HG03354 (cell line): ENCODE measurements around the gene GRIFIN.

ENCODE experiments used
- ATAC-seq: cut with Tn5 transposase; IDR thresholded peaks from one replicate; pipeline ENCODE4 v1.9.1; 2021; ENCODE audit warnings: mild to moderate bottlenecking; ENCODE audit not compliant: unreplicated experiment, poor library complexity, severe bottlenecking

GRIFIN gene, protein sequence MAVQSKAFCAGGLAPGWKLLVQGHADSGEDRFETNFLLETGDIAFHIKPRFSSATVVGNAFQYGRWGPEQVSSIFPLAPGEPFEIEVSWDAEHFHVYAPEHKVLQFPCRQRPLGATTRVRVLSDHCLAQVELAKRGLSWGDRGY

DNA sequence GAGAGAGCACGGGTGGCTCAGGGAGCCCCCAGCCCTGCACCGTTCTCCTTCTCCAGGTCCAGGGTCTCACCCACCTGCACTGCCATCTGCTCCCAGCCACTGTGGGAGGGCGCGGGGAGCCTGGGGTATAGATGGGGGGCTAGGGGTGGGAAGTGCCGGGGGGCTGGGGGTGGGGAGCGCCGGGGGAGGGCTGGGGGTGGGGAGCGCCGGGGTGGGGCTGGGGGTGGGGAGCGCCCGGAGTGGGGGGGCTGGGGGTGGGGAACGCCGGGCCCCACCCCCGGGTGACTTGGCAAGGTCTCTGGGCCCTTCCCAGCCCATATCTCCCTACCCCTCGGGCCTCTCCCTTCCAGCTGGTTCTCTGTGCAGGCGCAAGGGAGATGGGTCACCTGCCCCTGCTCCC is at the start of gene GRIFIN:
TSS of gene GRIFIN (minus strand) at position 101 of the 400 bp plus-strand sequence. CDS start at position 86, 15 bp downstream.
- no peak for ATAC-seq

DNA sequence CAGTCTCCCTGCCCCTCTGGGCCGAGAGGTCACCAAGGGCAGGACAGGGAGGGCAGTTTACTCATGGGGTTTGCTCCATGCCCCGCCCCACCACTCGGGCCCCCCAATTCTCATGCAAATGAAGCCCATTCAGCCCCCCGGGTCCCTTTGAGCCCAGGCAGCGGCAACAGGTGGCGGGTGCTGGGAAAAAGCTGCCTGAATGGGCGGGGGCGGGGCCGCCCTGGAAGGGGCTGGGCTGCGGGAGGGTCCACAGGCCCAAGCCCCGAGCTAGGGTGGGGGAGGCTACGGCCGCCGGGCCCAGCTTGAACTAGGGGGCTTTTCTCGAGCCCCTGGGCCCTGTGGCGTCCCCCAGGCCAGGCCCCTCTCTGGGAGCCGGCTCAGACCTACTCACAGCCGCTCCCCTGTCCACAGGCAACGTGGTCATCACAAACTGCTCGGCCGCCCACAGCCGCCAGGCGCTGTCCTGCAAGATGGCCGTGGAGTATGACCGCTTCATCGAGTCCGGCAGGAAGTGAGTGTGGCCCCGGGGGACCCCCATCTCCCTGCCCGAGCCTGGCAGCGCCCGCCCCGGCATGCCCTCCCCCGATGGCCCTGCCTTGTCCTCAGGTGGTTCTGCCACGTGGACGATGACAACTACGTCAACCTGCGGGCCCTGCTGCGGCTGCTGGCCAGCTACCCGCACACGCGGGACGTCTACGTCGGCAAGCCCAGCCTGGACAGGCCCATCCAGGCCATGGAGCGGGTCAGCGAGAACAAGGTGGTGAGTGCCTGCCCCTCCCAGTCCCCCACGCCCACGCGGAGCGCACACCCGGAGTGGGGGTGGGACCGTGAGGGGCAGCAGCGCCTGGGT is 48.8 kb upstream of the GRIFIN start:
- ATAC-seq = no peak

DNA sequence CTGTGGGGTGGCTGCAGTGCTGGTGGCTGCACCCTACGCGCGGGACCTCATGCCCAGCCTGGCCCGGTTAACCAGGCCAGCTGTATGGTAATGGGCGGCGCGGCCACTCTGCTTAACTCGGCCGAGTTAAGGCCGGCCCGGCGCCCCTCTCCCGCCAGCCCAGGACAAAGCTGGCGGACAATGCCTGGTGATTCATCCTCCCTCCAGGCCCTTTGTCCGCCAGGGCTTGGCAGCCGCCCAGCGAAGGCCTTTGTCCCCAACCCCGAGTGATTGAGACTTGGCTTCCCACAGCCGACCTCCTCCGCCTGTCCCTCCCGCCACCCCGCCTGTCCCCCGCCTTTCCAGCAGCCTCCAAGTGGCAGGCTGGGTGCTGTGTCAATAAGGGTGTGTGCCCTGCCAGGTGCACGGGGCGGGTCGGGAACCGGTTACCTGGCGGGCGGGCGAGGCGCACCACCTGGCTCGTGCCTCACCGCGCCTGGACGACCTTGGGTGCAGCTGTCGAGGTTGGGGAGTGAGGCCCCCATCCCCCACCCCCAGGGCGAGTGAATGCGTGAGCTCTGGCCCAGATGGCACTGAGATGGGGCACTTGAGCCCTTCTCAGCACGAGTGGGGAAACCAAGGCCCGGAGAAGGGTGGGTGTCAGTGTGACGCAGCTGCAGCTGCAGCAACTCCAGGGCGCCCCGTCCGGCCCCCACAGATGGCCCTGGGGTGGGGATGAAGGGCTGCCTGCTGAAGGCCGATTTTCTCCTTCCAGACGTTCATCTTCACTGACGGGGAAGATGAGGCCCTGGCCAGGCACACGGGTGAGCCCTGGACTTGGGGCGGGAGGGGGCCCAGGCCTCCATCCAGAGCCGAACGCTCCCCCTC is 48.0 kb upstream of the GRIFIN start:
- no peak for ATAC-seq

DNA sequence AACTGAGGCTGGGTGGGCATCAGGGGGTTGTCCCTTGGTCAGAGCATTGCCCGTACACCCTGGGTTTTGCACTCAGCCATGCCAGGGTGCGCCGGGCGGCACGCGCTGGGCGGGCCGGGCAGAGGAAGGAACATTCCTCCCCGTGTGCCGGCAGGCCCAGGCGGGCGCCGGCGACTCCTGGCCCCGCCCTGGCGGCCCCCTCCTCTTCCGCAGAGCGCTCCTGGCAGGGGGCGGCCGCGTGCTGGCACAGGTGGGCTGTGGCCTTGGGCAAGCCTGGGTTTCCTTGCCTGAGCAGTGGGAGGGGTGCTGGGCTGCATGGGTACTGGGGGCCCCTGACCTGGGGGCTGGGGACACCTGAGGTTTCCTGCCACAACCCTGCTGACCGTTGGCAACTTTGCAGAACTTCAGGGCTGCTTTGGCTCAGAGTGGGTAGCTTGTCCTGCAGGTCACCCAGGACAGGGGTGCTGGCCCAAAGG is 47.3 kb upstream of the GRIFIN start:
- ATAC-seq = no peak

DNA sequence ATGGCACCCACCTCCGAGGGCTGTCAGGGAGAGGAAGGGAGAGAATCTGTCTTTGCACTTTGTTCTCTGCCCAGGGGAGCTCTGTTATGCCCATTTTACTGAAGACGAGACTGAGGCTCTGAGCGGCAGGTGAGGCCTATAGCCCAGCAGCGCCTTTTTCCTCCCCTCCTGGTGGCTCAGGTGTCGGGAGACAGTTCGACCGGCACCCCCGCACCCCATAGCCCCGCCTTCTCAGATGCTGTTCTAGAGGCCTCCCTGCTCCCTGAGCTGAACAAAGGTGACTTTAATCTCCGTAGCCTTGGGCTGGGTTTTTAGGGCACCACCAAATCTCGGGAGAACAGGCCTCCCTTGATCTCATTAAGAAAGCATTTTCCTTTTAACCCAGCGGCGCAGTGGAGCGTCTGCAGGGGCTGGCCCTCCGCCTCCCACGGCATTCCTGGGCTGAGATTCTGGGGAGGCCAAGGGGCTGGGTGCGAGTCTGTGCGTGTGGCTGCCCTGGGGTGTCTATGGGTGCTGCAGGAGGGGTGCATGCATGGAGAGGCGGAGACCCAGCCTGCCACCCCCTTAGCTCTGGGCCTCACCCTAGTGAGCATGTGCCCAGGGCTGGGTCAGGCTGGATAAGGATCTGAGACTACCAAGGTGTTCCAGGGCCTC is 46.7 kb upstream of the GRIFIN start:
- ATAC-seq = no peak

DNA sequence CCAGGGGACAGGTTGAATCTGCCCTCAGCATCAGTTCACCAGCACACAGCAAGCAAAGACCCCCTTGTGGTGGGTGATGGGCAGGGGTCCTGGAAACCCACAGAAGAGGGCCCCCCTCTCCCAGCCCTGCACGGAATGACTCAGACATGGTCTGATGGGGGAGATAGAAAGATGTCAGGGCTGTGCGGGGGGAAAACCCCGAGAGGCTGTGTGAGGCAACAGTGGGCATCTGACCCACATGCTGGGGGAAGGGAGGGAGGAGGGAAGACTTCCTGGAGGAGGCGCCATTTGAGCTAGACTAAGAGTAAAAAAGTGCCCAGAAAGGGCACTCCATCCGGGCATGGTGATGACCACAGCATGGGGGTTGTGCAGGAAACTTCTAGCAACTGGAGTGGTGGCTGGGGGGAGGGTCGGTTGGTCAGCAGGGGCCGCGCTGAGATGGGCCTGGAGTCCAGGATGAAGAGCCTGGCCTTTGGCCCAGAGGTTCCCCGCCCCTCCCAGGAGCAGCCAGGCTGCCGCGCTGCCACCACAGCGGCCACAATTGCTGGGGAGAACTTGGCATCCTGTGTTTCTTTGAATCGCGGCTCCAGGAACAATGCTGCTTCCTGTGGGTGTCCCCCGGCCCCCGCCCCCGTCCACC is 45.9 kb upstream of the GRIFIN start:
- no peak for ATAC-seq

DNA sequence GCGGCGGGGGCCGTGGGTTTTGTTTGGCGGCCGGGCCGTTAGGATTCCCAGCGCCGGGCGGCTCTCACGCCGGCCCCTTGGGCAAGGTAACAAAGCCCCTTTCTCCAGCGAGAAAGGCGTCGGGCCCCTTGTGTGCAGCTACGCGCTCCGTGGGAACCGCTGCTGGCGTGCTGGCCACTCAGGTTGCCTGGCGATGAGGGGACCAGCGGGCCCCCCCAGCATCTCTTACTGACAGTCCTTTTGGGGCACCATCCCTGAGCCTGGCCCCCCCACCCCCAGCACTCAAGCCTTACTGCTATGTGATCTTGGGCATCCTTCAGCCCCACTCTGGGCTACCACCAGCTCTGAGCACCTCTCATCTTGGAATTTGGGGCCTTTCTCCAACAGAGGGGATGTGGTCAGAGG is 45.1 kb upstream of the GRIFIN start:
- ATAC-seq = no peak

DNA sequence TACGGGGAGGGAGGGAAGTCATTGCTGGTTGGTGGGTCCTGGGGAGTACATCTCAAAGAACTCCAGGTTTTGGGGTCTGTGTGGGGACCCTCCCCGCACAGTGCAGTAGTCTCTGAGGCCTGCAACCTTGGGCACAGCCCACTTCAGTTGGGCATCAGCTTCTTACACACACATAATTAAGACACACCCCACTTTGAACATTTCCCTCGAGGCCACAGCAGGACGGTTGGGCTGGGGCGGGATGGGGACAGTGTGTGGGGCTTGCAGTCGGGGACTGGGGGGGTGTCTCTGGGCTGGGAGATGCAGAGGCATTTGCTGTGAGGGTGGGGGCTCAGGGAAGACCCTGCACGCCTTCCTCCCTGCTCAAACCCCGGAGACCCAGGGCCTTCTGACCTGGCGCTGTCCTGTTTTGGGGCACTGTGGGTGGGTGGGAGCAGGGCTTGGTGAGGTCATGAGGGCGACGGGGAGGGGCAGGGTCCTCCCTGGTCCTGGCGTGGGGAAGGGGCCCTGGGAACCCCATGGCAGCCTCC is 44.6 kb upstream of the GRIFIN start:
- no peak for ATAC-seq

DNA sequence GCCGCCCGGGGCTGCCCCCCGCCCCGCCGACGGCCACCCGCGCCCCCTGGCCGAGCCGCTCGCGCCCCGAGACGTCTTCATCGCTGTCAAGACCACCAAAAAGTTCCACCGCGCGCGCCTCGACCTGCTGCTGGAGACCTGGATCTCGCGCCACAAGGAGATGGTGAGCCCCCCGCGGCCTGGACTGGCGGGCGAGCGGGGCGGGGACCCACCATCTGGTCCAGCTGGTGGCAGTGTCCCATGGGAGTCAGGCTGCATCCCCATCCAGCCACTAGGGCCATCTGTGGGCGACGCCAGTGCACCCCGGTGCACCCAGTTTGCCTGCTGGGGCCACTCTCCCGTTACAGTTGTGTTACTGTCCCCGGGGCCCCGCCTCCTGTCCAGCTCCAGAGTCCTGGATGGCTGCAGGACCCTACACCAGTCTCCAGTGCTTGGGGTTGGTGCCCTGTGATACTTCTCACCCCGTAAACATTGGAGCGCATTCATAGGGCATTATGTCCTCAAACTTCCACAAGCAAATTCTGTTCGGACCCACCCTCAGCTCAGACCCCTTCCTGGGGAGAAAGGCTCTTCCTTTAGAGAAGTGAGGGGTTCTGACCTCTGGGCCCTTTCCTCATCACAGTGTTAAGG is 44.0 kb upstream of the GRIFIN start:
- no peak for ATAC-seq

DNA sequence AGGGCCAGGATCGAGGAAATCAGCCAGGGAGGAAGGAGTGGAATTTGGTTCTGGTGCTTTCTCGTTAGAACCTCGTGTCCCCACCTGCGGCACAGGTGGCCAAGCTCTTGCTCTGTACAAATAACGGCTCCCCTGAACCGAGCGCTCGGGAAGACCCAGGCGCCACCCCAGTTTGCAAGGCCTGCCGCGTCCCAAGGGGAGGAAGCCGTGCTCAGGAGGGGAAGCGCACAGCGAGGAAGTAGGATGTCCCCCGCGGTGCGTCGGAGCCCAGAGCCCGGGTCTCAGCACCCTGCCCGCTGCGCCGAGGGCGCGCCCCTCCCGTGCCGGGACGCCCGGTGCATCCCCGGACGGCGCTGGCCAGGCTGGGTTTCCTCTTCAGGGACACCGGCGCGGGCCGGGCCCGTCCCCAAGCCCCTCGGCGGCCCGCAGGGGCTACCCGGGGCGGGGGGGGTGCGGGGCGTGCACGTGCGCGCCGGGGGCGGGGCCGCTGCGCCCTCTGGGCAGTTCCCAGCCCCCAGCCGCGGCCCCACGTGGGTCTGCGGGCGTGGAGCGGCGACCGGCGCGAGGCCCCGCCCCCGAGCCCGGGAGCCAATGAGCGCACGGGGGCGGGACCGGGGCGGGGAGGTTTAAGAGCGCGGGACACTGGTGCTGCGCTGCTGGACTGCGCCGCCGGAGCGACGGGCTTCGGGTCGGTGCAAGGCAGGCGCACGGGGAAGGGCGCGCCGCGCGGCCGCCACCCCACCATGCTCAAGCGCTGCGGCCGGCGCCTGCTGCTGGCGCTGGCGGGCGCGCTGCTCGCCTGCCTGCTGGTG is 43.1 kb upstream of the GRIFIN start, which contains the start of gene LFNG:
TSS of gene LFNG (plus strand) at position 656 of the 812 bp plus-strand sequence. CDS start at position 744, 88 bp downstream.
- ATAC-seq = peak; percentile 81

DNA sequence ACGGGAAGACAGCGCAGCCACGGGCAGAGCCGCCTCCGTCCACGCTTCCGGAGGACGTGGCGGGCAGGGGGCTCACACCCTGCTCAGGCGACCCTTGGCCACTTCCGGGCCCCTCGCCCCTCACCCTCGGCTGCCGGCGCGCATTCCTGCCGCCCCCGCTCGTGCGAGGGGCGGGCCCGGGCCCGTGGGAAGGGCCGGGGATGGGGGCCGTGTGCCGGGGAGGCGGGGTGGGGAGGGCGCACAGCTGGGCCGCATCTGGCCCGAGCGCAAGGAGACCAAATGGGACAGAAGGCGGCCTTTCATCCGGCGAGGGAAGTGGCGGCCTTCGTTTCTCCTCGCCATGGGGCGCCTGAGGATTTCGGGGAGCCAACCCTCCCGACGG is 42.5 kb upstream of the GRIFIN start:
- no peak for ATAC-seq

DNA sequence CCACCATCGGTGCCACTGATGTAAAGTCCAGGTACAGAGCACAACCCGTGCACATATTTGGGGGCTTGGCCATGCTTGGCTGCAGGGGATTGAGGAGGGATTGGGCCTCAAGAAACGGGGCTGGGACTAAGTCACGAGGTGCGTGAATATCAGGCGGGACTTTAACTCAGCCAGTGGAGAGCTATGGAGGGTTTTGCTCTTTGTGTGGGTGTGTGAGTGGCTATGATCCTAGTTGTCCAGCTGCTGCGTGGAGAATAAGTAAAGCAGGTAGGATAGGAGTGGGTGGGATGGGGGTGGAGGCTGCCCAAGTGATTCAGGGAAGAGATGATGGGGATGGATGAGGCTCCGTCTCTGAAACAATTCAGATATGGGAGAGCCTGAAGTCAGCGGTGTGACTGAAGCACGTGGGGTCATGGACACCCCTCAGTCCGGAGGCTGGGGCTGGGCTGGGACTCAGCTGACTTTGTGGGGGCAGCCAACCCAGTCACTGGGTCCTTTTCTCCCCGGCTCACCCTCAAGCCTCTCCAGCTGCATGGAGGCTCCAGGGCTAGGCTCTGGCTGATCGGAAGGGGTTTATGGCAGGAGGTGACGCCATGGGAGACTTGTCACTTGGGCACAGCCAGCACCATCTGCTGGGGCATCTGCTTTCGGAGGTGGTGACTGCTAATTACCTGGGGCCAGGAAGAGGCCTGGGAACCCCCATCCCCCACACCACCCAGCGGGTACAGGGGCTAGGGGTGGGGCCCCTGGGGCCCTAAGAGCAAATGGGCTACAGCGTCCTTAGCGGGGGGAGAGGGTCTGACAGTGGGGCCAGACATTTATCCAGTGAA is 41.7 kb upstream of the GRIFIN start:
- ATAC-seq = no peak

DNA sequence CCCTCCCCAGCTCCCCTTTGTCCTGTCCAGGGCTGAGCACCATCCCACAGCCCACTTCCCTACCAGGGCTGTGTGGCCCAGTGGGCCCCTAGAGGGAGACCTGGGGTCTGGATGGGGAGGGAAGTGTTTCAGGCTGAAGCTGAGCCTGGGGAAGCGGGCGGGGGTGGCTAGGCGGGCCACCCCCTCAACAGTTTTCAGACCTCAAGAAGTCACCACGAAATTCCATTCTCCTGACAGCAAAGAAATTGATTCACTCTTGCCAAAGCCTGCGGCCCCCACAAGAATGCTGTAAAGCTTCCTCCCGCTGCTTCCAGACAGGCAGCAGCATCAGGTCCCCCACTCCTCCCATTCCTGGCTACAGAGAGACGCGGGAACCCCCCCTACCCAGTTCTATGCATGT is 40.8 kb upstream of the GRIFIN start:
- ATAC-seq = no peak

DNA sequence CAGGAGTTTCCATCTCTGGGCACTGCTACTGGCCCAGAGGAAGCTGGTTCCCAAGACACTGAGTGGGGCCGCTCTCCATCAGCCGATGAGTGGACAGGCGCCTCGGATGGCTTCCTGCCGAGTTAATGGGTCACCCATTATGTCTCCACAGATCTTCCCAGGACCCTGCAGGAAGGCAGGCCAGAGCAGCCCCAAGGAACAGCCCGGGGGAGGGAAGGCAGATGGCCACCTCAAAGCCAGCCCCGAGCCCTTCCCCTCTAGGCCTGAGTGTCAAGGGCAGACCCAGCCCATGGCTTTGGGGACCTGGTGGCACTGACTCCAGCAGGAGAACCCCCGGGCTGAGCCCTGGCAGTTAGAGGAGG is 40.0 kb upstream of the GRIFIN start:
- no peak for ATAC-seq

DNA sequence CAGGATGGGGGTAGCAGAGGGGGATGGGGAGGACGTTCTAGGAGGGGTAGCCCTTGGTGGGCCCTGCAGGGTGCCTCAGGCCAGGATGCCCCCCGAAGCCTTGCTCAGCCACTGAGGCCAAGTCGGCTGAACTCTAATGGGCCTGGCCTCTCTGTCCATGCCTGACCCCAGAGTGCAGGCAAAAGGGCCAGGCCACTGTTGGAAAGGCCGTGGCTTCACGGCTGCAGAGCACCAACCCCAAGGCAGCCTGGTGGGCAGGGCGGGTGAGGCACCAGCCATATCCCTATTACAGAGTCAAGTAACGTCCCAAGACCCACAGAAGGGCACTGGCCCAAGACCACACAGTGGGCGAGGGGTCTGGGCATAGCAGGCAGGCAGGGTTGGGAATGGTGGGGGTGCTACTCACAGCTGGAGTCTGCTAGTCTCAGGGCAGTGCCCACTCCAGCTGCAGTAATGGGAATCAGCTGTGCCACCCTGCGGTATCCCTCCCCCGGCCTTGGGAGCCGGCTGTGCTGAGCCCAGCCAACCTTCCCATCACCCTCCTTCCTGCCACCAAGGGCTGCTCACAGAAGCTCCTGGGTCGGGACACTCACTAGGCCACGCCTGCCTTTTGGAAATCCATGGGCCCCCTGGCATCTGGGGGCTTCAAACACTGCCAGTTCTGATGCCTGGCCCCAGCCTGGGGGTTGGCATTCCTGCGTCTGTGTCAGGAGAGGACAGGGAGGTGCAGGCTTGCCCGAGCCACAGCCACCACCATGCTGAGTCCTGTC is 39.4 kb upstream of the GRIFIN start:
- no peak for ATAC-seq
